HL-60 (cell line): ENCODE measurements around the gene HNRNPC.

Experiments used
- POLR2AphosphoS5 ChIP-seq: IDR thresholded peaks from 2 replicates; pipeline ENCODE4 v1.6.1; 2012; ENCODE audit warnings: low read depth
- TF ChIP-seq, protein P1 (sequence below): IDR thresholded peaks from one replicate; pipeline ENCODE4 v1.5.1; 2011; ENCODE audit warnings: low read length, control low read depth, inconsistent platforms; ENCODE audit not compliant: insufficient read depth

DNA sequence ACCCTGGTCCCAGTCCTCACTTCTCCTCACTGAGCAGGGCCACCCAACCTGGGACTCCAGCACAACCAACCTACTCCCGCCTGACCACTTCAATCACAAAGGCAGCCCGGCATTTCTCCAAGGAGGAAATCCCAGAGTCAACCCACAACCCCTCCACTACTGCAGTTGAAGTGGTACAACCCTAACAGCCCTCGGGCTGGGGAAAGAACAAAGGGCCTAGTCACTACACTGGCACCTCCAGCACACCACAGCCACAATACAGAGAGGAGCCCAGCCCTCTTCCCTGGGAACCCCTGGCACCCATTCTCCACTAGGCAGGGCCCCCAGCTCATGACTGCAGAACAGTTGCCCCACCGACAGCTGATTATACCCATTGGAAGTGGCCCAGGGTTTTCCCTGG, 99.7 kb downstream of the HNRNPC start:
- TF ChIP-seq, protein P1, sequence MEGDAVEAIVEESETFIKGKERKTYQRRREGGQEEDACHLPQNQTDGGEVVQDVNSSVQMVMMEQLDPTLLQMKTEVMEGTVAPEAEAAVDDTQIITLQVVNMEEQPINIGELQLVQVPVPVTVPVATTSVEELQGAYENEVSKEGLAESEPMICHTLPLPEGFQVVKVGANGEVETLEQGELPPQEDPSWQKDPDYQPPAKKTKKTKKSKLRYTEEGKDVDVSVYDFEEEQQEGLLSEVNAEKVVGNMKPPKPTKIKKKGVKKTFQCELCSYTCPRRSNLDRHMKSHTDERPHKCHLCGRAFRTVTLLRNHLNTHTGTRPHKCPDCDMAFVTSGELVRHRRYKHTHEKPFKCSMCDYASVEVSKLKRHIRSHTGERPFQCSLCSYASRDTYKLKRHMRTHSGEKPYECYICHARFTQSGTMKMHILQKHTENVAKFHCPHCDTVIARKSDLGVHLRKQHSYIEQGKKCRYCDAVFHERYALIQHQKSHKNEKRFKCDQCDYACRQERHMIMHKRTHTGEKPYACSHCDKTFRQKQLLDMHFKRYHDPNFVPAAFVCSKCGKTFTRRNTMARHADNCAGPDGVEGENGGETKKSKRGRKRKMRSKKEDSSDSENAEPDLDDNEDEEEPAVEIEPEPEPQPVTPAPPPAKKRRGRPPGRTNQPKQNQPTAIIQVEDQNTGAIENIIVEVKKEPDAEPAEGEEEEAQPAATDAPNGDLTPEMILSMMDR: no peak
- no peak for TF ChIP-seq POLR2AphosphoS5
